HG03342 (cell line): ENCODE measurements around the gene FAM222B.
"Not testable (repeated sequence)": the region's sequence is repeated elsewhere in the genome, so short reads cannot be mapped to it uniquely, and the experiment has no call there.

Experiments used
- ATAC-seq: cut with Tn5 transposase; IDR thresholded peaks from one replicate; pipeline ENCODE4 v1.9.1; 2021; ENCODE audit warnings: mild to moderate bottlenecking, moderate library complexity; ENCODE audit not compliant: unreplicated experiment

Gene FAM222B, protein sequence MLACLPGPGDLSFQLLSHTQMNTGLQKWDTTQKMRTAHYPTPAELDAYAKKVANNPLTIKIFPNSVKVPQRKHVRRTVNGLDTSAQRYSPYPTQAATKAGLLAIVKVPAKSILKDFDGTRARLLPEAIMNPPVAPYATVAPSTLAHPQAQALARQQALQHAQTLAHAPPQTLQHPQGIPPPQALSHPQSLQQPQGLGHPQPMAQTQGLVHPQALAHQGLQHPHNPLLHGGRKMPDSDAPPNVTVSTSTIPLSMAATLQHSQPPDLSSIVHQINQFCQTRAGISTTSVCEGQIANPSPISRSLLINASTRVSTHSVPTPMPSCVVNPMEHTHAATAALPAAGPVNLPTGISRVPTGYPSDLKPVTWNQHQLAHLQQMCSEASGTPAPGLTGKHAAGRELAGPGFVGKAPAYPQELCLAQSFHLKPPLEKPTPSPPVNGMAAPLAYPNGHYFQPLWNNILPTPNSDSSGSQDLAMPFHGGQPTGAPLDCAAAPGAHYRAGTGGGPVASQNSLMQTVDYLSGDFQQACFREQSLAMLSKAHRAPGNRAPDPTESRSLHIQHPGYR

GRCh38 chr17:28842282-28843012 lies at the start of gene FAM222B:
Gene FAM222B (minus strand): TSS chr17:28842790. CDS start chr17:28766667, 76,123 bp downstream.
- peak; percentile 90 for ATAC-seq

DNA sequence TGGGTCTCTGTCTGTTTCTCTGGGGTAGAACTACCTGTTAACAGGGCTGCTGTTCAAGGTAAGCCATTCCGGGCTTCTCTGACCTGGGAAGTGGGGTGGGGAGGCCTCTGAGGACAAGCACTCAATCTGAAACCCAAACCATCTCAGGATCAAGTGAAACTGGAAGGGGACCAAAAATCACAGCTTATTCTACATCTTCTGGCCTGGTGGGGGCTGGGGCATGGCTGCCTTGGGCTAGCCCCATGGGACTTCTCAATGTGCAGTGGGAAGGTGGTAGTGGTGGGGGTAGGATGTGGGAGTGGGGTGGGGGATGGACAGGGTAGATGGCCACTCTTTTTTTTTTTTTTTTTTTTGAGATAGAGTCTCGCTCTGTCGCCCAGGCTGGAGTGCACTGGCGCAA lies 49.4 kb upstream of the FAM222B start:
- no peak for ATAC-seq

DNA sequence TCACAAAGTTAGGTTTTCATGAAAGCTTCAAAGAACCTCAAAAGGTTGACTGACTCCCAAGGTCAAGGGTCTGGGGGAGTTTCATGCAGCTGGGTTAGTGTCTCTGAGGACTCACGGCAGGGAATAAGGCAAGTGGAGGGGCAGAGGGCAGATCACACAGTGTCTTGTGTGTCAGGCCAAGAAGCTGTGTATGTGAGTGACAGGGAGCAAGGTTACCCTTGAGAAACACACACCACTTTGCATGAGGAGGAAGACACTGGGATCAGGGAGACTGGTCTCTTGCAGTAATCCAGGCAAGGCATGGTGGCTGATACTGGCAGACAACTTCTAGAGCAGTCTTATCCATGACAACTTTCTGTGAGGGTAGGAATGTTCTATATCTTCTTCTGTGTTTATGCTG lies 48.6 kb upstream of the FAM222B start:
- ATAC-seq: no peak

GRCh38 chr17:28889996-28890395 lies 47.4 kb upstream of the FAM222B start:
- ATAC-seq: no peak

DNA sequence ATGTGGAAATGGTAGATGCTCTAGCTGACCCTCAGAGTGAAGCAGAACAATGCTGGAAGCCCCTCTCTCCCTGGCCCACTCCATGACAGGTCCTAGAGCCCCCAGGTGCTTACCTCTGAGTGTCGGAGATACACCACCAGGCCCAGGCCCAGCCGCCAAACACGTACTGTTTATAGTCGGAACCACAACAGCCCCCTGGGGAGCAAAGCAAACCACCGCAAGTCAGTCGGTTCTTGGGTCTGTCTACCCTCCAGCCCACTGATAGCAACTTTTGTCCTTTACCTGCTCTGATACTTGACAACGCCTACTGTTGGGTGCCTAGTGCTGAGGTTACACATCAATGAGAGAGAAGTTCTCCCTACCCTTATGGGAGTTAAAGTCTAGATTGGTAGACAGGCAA lies 46.2 kb upstream of the FAM222B start:
- ATAC-seq: no peak

DNA sequence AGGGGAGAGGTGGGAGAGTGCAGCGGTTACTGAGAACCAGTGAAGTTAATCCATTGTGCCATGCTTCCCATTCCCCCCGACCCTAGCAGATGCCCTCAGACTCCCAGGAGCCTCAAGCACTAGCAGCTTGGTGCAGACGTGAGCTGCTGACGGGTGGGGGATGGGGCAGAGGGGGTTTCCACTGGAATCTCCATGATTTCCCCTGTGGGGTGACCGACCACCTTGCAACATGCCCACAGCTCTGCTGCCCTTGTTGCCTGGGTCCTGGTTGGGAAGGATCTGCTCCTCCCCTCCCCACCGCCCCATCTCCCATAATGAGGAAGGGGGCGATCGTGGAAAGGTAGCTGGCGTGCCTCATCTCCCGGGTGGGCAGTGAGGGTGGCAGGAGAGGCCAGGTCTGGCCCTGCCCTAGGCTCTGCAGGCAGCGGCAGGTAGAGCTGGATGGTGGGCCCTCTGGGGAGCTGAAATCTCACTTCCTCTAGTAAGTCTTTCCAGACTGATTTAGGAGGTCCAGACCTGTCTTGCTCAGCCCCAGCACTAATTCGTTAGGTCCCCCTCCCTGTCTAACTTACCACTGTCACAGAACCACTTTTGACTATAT lies 45.4 kb upstream of the FAM222B start:
- no peak for ATAC-seq

GRCh38 chr17:28885951-28886350 lies 43.4 kb upstream of the FAM222B start:
- ATAC-seq: no peak

GRCh38 chr17:28885363-28885762 lies 42.8 kb upstream of the FAM222B start:
- ATAC-seq: no peak

DNA sequence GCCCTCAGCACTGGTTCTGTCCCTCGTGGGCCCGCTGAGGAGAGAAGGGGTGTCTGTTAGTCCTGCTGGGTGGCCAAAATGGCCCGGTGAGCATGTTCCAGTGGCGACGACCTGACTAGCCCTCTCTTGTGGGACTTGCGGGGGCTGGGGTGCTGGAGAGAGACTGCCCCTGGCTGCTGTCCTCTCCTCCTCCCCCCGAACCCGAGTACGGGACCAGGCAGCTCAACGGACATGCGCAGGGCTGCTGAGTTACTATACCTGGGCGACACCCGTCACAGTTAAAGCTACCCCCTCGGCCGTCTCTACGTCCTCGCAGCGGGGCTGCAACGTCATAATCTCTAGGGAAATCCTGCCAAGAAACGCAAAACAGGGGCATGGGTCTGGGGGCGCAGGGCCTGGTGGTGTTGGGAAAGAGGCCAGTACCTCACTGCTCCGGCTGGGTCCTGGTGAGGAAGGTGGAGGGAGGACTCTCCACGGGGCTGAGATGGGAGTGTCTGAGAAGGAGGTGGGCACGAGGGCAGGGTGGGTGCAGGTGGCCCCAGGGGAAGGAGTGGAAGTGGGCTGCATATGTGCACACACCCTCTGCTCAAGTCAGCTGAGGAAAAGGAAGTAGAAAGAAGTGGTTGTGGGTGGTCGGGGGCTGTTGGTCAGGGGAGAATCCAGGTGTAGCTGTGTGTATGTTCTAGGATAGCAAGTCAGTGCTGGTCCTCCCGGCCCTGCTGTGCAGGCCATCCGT lies 41.5 kb upstream of the FAM222B start:
- no peak for ATAC-seq

DNA sequence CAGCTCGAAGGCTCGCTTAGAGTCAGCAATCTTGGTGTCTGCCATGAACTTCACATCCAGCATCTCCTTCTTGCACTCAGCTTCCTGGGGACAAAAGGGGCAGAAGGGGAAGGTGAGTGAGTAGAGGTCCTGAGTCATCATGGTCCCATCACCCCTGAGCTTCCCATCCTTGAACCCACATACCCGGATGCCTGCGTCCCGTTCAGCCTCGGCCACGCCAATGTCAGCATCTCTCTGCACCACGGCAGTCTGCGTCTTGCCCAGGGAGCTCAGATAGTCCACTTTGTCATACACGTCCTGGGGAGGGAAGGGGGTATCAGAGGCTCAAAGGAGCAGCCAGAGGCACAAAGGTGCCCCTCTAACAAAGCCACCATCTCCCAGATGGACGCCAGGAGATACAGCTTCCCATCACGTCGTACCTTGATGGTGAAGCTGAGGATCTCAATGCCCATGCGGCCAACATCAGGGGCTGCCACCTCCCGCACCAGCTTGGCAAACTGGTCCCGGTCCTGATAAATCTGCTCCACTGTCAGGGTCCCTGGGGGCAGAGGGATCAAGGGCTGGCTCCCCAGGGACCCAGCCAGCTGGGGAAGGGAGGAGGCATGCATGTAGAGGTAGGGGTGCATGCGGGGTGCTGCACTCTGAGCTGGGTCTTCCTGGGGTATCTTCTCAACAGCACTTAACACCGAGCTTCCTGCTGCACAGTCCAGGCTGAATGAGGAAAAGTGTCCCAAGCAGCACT lies 39.7 kb upstream of the FAM222B start:
- ATAC-seq: no peak

DNA sequence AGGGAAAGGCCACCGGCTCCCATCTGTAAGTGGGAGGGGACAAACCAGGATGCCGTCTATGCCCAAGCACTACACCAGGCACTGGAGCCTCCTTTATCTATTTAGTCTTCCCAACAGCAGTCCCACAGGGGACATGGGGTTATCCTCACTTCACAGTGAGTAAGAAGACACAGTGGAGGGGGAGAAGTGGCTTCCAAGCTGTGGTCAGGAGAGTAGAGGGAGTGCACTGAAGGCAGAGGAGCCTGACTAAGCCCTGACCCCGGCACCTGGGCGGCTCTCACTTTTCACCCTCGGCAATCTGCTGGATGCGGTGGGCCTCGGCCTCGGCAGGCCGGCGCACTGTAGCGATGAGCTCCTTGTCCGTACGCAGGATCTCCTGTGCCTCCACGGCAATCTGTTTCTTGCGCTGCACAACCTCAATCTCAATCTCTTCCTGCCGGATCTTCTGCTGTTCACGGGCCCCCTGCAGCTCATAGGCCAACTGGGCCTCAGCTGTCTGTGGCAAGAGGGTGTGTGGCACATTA lies 39.0 kb upstream of the FAM222B start:
- no peak for ATAC-seq

DNA sequence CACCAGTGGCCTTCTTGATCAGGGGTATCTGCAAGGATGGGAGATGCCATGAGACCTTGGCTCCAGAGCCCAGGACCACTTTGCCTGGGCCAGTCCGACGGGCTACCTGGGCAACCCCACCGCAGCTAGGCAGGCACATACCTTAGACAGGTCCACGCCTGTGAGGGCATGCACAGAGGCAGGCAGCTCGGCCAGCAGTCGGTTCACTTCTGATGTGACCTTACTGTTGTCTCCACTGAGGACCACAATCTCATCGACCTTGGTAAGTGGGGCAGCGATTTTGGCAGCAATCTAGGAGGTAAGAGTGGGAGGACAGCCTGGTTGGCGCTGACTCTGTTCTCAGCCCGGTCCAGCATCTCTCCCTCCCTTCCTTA lies 38.0 kb upstream of the FAM222B start:
- ATAC-seq: no peak

- no peak for ATAC-seq
Observed at GRCh38 chr17:28879886-28880571, 37.4 kb upstream of the FAM222B start.

GRCh38 chr17:28878981-28879380 lies 36.4 kb upstream of the FAM222B start:
- ATAC-seq: no peak

DNA sequence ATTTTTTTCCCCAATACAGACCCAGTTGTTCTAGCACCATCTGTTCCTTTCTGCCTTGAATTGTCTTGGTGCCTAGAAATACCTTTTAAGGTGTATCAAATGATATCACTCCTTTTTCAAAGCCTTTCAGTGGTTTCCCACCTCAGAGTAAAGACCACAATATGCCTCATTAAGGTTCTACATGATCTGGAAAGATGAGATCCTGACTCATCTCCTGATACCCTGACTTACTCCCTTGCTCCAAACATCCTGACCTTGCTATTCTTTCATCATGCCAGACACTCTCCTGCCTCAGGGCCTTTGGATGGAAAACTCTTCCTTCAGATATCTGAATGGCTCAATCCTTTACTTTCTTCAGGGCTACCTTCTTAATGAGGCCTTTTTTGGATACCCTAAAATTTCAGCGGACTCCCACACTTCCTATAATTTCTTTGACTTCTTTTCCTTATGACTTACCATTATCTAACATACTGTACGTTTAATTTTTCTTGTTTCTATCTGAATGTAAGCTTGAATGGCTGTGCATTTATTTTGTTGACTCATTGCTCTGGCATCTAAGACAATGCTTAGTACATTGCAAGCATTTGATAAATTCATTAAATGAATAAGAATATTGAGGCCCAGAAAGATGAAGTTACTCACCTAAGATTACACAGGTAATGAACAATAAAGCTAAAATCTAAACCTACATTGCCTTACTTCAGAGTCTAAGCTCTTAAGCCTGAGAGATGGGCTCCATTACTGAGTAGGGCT lies 35.7 kb upstream of the FAM222B start:
- ATAC-seq: no peak

- not testable (repeated sequence) for ATAC-seq
Observed at GRCh38 chr17:28877150-28877711, 34.6 kb upstream of the FAM222B start.

- no peak for ATAC-seq
Observed at GRCh38 chr17:28875848-28876550, 33.4 kb upstream of the FAM222B start.

DNA sequence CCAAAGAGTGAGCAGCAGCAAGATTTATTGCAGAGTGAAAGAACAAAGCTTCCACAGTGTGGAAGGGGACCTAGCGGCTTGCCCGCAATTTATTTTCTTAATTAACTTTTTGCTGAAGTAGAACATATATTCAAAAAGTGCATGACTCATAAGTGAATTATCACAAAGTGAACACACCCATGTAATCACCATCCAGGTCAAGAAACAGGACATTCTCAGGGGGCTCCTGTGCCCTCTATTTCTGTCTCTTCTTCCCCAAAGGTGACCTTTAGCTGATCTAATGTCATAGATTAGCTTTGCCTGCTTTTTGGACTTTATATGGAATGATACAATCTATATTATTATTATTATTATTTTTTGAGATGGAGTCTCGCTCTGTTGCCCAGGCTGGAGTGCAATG lies 32.2 kb upstream of the FAM222B start:
- no peak for ATAC-seq
